Glutamatergic neuron (in vitro differentiated cells): ENCODE data around the gene AK4. TPM values are rescaled to one million over a fixed set of nuclear protein-coding genes. Genes with fewer than 3 reads are reported as not detected.
A peak's percentile ranks its signal among the peaks of the same experiment; 100 is the strongest.

Experiments
- DNase-seq: peaks from one replicate; pipeline ENCODE4 v3.0.0; 2022
- H3K27ac Mint-ChIP-seq: one replicate; pipeline ENCODE4 v1.8.0; 2020; ENCODE audit warnings: mild to moderate bottlenecking, mixed read lengths, inconsistent platforms; ENCODE audit not compliant: unreplicated experiment
- H3K27me3 Mint-ChIP-seq: one replicate; pipeline ENCODE4 v1.8.0; 2020; ENCODE audit warnings: mild to moderate bottlenecking, moderate library complexity, mixed read lengths, inconsistent platforms; ENCODE audit not compliant: unreplicated experiment
- H3K36me3 Mint-ChIP-seq: one replicate; pipeline ENCODE4 v1.8.0; 2020; ENCODE audit warnings: mild to moderate bottlenecking, mixed read lengths, inconsistent platforms; ENCODE audit not compliant: unreplicated experiment
- H3K4me1 Mint-ChIP-seq: one replicate; pipeline ENCODE4 v1.8.0; 2020; ENCODE audit warnings: mild to moderate bottlenecking, low read depth, mixed read lengths, inconsistent platforms; ENCODE audit not compliant: unreplicated experiment
- H3K4me3 Mint-ChIP-seq: one replicate; pipeline ENCODE4 v1.8.0; 2020; ENCODE audit warnings: mild to moderate bottlenecking, mixed read lengths, inconsistent platforms; ENCODE audit not compliant: unreplicated experiment
- H3K9me3 Mint-ChIP-seq: one replicate; pipeline ENCODE4 v1.8.0; 2020; ENCODE audit warnings: mild to moderate bottlenecking, moderate library complexity, mixed read lengths, inconsistent platforms; ENCODE audit not compliant: unreplicated experiment
- CTCF ChIP-seq: fragments of 200-600 bp; sonication (generic); IDR thresholded peaks from one replicate; pipeline ENCODE4 v1.5.0; 2021; ENCODE audit not compliant: partially characterized antibody, unreplicated experiment
- total RNA-seq: library from RNA; stranded (reverse); fragmentation: NEBNext Ultra II Directional; extraction: Animal tissue kit (Norgen Biotek cat#: 25700); gene quantifications from one replicate; pipeline ENCODE4 v1.2.1, GENCODE V29; 2021; ENCODE audit not compliant: unreplicated experiment

The AK4 gene
- total RNA-seq, 1 donor from 2014 or later, result 2.6 TPM

- peaks cover 7% of the 10 kb centered on the region for H3K4me1 Mint-ChIP-seq
- no peaks in the 10 kb centered on the region for H3K9me3 Mint-ChIP-seq
- no peak overlapping the region for H3K4me3 Mint-ChIP-seq
- H3K27me3 Mint-ChIP-seq, result peaks cover 2% of the 10 kb centered on the region
- DNase-seq, result no peak
- peak overlapping the region; percentile 71 for H3K27ac Mint-ChIP-seq
- no peak for TF ChIP-seq CTCF
- H3K36me3 Mint-ChIP-seq, result peaks cover 4% of the 10 kb centered on the region
These were observed 47.8 kb downstream of the AK4 start for GRCh38 chr1:65195495-65196417.

GRCh38 chr1:65196926-65197325 is 48.9 kb downstream of the AK4 start:
- Mint-ChIP-seq H3K36me3 (peaks cover 4% of the 10 kb centered on the region), H3K4me1 (peaks cover 7% of the 10 kb centered on the region), H3K9me3 (no peaks in the 10 kb centered on the region), H3K27ac (no peak overlapping the region), H3K27me3 (peaks cover 2% of the 10 kb centered on the region), H3K4me3 (no peak overlapping the region)
- no peak for TF ChIP-seq CTCF
- no peak for DNase-seq

- Mint-ChIP-seq H3K27me3 (peaks cover 2% of the 10 kb centered on the region), H3K4me3 (no peak overlapping the region), H3K9me3 (no peaks in the 10 kb centered on the region), H3K36me3 (peaks cover 4% of the 10 kb centered on the region), H3K4me1 (peaks cover 7% of the 10 kb centered on the region), H3K27ac (no peak overlapping the region)
- TF ChIP-seq CTCF, result no peak
- no peak for DNase-seq
These were observed 49.6 kb downstream of the AK4 start for GRCh38 chr1:65197636-65198035.

GRCh38 chr1:65198096-65198495 is 50.1 kb downstream of the AK4 start:
- Mint-ChIP-seq H3K27ac (no peak overlapping the region), H3K4me1 (peaks cover 7% of the 10 kb centered on the region), H3K27me3 (peaks cover 2% of the 10 kb centered on the region), H3K36me3 (peaks cover 4% of the 10 kb centered on the region), H3K4me3 (no peak overlapping the region), H3K9me3 (no peaks in the 10 kb centered on the region)
- no peak for TF ChIP-seq CTCF
- DNase-seq, result no peak

GRCh38 chr1:65200411-65200810 is 52.4 kb downstream of the AK4 start:
- Mint-ChIP-seq H3K4me3 (no peak overlapping the region), H3K9me3 (no peaks in the 10 kb centered on the region), H3K36me3 (peaks cover 4% of the 10 kb centered on the region), H3K4me1 (peaks cover 7% of the 10 kb centered on the region), H3K27ac (no peak overlapping the region), H3K27me3 (peaks cover 2% of the 10 kb centered on the region)
- no peak for TF ChIP-seq CTCF
- DNase-seq, result no peak
